Endothelial cell of umbilical vein (primary cell): ENCODE results near the gene CCDC85B. TPM values are rescaled to one million over a fixed set of nuclear protein-coding genes. Genes with fewer than 3 reads are reported as not detected.

Experiments used
- BruUV-seq: library from RNA; stranded (reverse); fragments of 400-500 nt; replicated peaks from 2 replicates; lab custom pipeline; 2021; lab: Mats Ljungman, UMichigan
- CTCF ChIA-PET: fragments of 300-600, 350-600 bp; sonication (Branson Sonifier 250); formaldehyde crosslinking; loops from one replicate; lab custom pipeline; 2021; ENCODE audit warnings: antibody characterized with exemption, inconsistent platforms; lab: Charles Lee
- POLR2A ChIA-PET: fragments of 300-600, 350-600 bp; sonication (Branson Sonifier 250); formaldehyde crosslinking; loops from one replicate; lab custom pipeline; 2021; ENCODE audit warnings: antibody characterized with exemption, inconsistent platforms; lab: Charles Lee
- DNase-seq: peaks from one replicate; pipeline ENCODE4 v3.0.0-alpha.2; 2011; ENCODE audit warnings: low read depth, low spot score
- FAIRE-seq: peaks from 2 replicates; lab custom pipeline; 2011; peaks lifted over from hg19 to GRCh38; lab: Jason Lieb, UNC
- H2AFZ ChIP-seq: 2 replicates; pipeline ENCODE4 v1.6.0; 2012; ENCODE audit warnings: low read depth, low read length, control low read depth, inconsistent platforms
- H3K27ac ChIP-seq: 2 replicates; pipeline ENCODE4 v1.5.1; 2011; ENCODE audit warnings: low read depth, mild to moderate bottlenecking, control low read depth, low read length, moderate library complexity; ENCODE audit not compliant: insufficient read depth
- H3K27me3 ChIP-seq, 2 experiments: 2 replicates each; pipeline versions ENCODE4 v1.6.0 to v1.6.1; 2011; ENCODE audit warnings: low read length in 2 of 2, mixed read lengths in 1 of 2; ENCODE audit not compliant: control insufficient read depth in 2 of 2, insufficient read depth in 2 of 2
- H3K36me3 ChIP-seq, 2 experiments: 2 replicates in 1 of 2; 3 replicates in 1 of 2; pipeline ENCODE4 v1.5.1; 2011; ENCODE audit warnings: low read length in 2 of 2, mild to moderate bottlenecking in 1 of 2, moderate library complexity in 1 of 2; ENCODE audit not compliant: control insufficient read depth in 2 of 2, insufficient read depth in 2 of 2; ENCODE audit errors: extremely low read depth in 1 of 2
- H3K4me1 ChIP-seq: 3 replicates; pipeline ENCODE4 v1.5.1; 2011; ENCODE audit warnings: mild to moderate bottlenecking, low read length; ENCODE audit not compliant: control insufficient read depth, insufficient read depth; ENCODE audit errors: extremely low read depth
- H3K4me2 ChIP-seq: 2 replicates; pipeline ENCODE4 v1.6.1; 2011; ENCODE audit warnings: low read length, control low read depth, mixed read lengths; ENCODE audit not compliant: insufficient read depth
- H3K4me3 ChIP-seq, 3 experiments: fragments of 200-600 bp in 1 of 3; sonication (generic), shearing (Covaris generic) in 1 of 3; replicated peaks in 1 of 3; 2 replicates each; pipeline ENCODE4 v1.5.1; 2011 to 2016; ENCODE audit warnings: control low read depth in 3 of 3, low read length in 3 of 3, mild to moderate bottlenecking in 2 of 3, inconsistent platforms in 1 of 3, low read depth in 1 of 3, moderate library complexity in 1 of 3; ENCODE audit not compliant: insufficient read depth in 1 of 3
- H3K79me2 ChIP-seq: 2 replicates; pipeline ENCODE4 v1.6.0; 2012; ENCODE audit warnings: low read length, inconsistent platforms; ENCODE audit not compliant: control insufficient read depth, insufficient read depth
- H3K9ac ChIP-seq: replicated peaks from 2 replicates; pipeline ENCODE3; 2011; ENCODE audit warnings: low read length, control low read depth; ENCODE audit not compliant: insufficient read depth; ENCODE audit errors: extremely low read depth
- H3K9me1 ChIP-seq: replicated peaks from 3 replicates; pipeline ENCODE4 v1.6.0; 2011; ENCODE audit warnings: mild to moderate bottlenecking, low read length; ENCODE audit not compliant: control insufficient read depth, insufficient read depth; ENCODE audit errors: extremely low read depth
- H3K9me3 ChIP-seq: replicated peaks from 2 replicates; pipeline ENCODE4 v1.5.1; 2012; ENCODE audit warnings: low read length, inconsistent platforms; ENCODE audit not compliant: control insufficient read depth, insufficient read depth
- H4K20me1 ChIP-seq: replicated peaks from 2 replicates; pipeline ENCODE3; 2011; ENCODE audit warnings: mild to moderate bottlenecking, low read length; ENCODE audit not compliant: control insufficient read depth, insufficient read depth; ENCODE audit errors: extremely low read depth
- CTCF ChIP-seq, 2 donors: IDR thresholded peaks; 1 replicate in 1 of 2; 2 replicates in 1 of 2; pipeline ENCODE4 v1.5.1; 2011; ENCODE audit warnings: low read length in 2 of 2, mild to moderate bottlenecking in 2 of 2, moderate library complexity in 2 of 2, control low read depth in 1 of 2, inconsistent platforms in 1 of 2, low read depth in 1 of 2; ENCODE audit not compliant: insufficient read depth in 1 of 2; ENCODE audit errors: extremely low read depth in 1 of 2
- EZH2 ChIP-seq: IDR thresholded peaks from 2 replicates; pipeline ENCODE4 v1.6.1; 2012; ENCODE audit warnings: borderline replicate concordance, low read depth, mild to moderate bottlenecking, moderate library complexity, low read length, inconsistent platforms; ENCODE audit not compliant: severe bottlenecking
- FOS ChIP-seq: IDR thresholded peaks from 2 replicates; pipeline ENCODE4 v1.6.1; 2011; ENCODE audit warnings: mild to moderate bottlenecking, low read length, moderate library complexity, borderline replicate concordance; ENCODE audit not compliant: insufficient read depth
- GATA2 ChIP-seq: IDR thresholded peaks from 2 replicates; pipeline ENCODE4 v1.7.0; 2011; ENCODE audit warnings: low read depth, mild to moderate bottlenecking, moderate library complexity, mixed read lengths, low read length; ENCODE audit not compliant: insufficient read length, insufficient read depth
- JUN ChIP-seq: IDR thresholded peaks from 2 replicates; pipeline ENCODE4 v1.6.1; 2011; ENCODE audit warnings: borderline replicate concordance, low read depth; ENCODE audit not compliant: insufficient read length, insufficient read depth
- MYC ChIP-seq: IDR thresholded peaks from one replicate; pipeline ENCODE4 v1.6.1; 2011; ENCODE audit warnings: mild to moderate bottlenecking, low read depth, low read length
- POLR2A ChIP-seq: IDR thresholded peaks from 2 replicates; pipeline ENCODE4 v1.6.1; 2012; ENCODE audit warnings: low read depth, mild to moderate bottlenecking, control low read depth, low read length
- POLR2AphosphoS5 ChIP-seq: IDR thresholded peaks from 2 replicates; pipeline ENCODE4 v1.6.1; 2012; ENCODE audit warnings: low read depth, mild to moderate bottlenecking, control low read depth, low read length, moderate library complexity; ENCODE audit not compliant: insufficient read depth
- dilution Hi-C: fragments of 300-500 bp; cut with MboI; formaldehyde crosslinking; loops from one replicate; pipeline ENCODE4 v1.15.0; 2019; ENCODE audit warnings: low sequenced_read_pairs; ENCODE audit not compliant: extremely low pct_ligation_motif_present
- intact Hi-C: fragments of 100-400 bp; cut with micrococcal nuclease; formaldehyde crosslinking; loops from one replicate; pipeline ENCODE4 v1.10.0; 2022
- polyA plus RNA-seq, 4 experiments: library from polyadenylated mRNA; depleted of rRNA in 3 of 4; stranded (reverse) in 3 of 4; unstranded in 1 of 4; fragments of >200 nt; gene quantifications; 2 replicates each; pipeline versions ENCODE4 v1.2.1 to v1.2.3, GENCODE V29; 2011 to 2012; ENCODE audit warnings: missing spikeins in 1 of 4
- total RNA-seq: library from RNA; stranded (reverse); gene quantifications from 2 replicates; pipeline ENCODE4 v1.2.3, GENCODE V29; 2021
- TF ChIP-seq, protein P1 (sequence below): IDR thresholded peaks from 2 replicates; pipeline ENCODE4 v1.6.1; 2011; ENCODE audit not compliant: insufficient read depth, insufficient read length

Gene CCDC85B
- total and polyA plus RNA-seq, 2 donors (not counting 3 experiments of a cell fraction or from before 2014, with no cell fraction given), result 105 to 107 TPM

- H4K20me1 ChIP-seq, result no peaks in the 10 kb centered on the region
- H3K79me2 ChIP-seq, result no peaks in the 10 kb centered on the region
- no peaks in the 10 kb centered on the region for H3K9me3 ChIP-seq
- no peak for FAIRE-seq
- H3K9ac ChIP-seq, result no peak overlapping the region
- H3K4me2 ChIP-seq, result no peak overlapping the region
- H3K27ac ChIP-seq, result no peak overlapping the region
- H3K9me1 ChIP-seq, result no peaks in the 10 kb centered on the region
- intact Hi-C loops (no loop called here), dilution Hi-C loops (no loop called here)
- BruUV-seq, result no TSS peak
- no peaks in the 10 kb centered on the region for H3K36me3 ChIP-seq
- POLR2A ChIA-PET, result no interaction called here
- no peaks in the 10 kb centered on the region for H3K27me3 ChIP-seq
- H3K4me1 ChIP-seq, result no peaks in the 10 kb centered on the region
- CTCF ChIA-PET, result interaction anchor here (1.6 to 2.5 kb wide), 2 partner anchors 12 to 64 kb away, joined by 5 to 9 read pairs; partner anchors contain the start of gene AP5B1
- no peak overlapping the region for H3K4me3 ChIP-seq
- no peak overlapping the region for H2AFZ ChIP-seq
- TF ChIP-seq, protein P1, sequence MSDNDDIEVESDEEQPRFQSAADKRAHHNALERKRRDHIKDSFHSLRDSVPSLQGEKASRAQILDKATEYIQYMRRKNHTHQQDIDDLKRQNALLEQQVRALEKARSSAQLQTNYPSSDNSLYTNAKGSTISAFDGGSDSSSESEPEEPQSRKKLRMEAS, result no peak
- no peak for TF ChIP-seq GATA2
- TF ChIP-seq EZH2, result no peak
- TF ChIP-seq POLR2A, result no peak
- no peak for TF ChIP-seq POLR2AphosphoS5
- no peak for TF ChIP-seq JUN
- no peak for TF ChIP-seq MYC
- TF ChIP-seq FOS, result no peak
- TF ChIP-seq CTCF (IDR thresholded peaks at IDR 0.05; ENCODE audit: extremely low read depth in 1 of 2, insufficient read depth in 1 of 2, low read depth in 1 of 2, low read length in 2 of 2), result no peak
- DNase-seq, result no peak
These were observed 46.1 kb upstream of the CCDC85B start for GRCh38 chr11:65844231-65844872.
